IMR-90 (cell line): ENCODE data around the gene INPP1. TPM values are rescaled to one million over a fixed set of nuclear protein-coding genes. Genes with fewer than 3 reads are reported as not detected.

Source experiments
- ATAC-seq: fragments of 200-7000 bp; cut with Tn5 transposase; 2 replicates; pipeline ENCODE4 v1.9.1; 2020; ENCODE audit warnings: low read depth, mild to moderate bottlenecking, moderate library complexity
- BruUV-seq: library from RNA; stranded (reverse); fragments of 400-500 nt; replicated peaks from 2 replicates; lab custom pipeline; 2021; lab: Mats Ljungman, UMichigan
- CTCF ChIA-PET: fragments of 300-600 bp; formaldehyde crosslinking; extraction: SDS; loops from one replicate; lab custom pipeline; 2021; ENCODE audit warnings: antibody characterized with exemption; lab: Yijun Ruan, JAX
- POLR2A ChIA-PET: fragments of 300-600 bp; sonication (Branson Sonifier 250); formaldehyde crosslinking; loops from one replicate; lab custom pipeline; 2022; ENCODE audit warnings: antibody characterized with exemption; ENCODE audit not compliant: unreplicated experiment; lab: Charles Lee
- DNase-seq: peaks from one replicate; pipeline ENCODE4 v3.0.0; 2013
- H2AFZ ChIP-seq: replicated peaks from 2 replicates; pipeline ENCODE3; 2013; ENCODE audit warnings: low read length, mild to moderate bottlenecking; ENCODE audit not compliant: poor library complexity
- H2AK5ac ChIP-seq: 2 replicates; pipeline ENCODE4 v1.6.1; 2013; ENCODE audit warnings: low read depth, low read length, inconsistent platforms
- H2AK9ac ChIP-seq: replicated peaks from 2 replicates; pipeline ENCODE3; 2013; ENCODE audit warnings: mild to moderate bottlenecking, low read depth, low read length, moderate library complexity; ENCODE audit not compliant: poor library complexity
- H2BK120ac ChIP-seq: 2 replicates; pipeline ENCODE4 v1.6.1; 2013; ENCODE audit warnings: low read depth, low read length, inconsistent platforms
- H2BK15ac ChIP-seq: 3 replicates; pipeline ENCODE4 v1.6.1; 2013; ENCODE audit warnings: low read depth, low read length, inconsistent platforms
- H2BK20ac ChIP-seq: 2 replicates; pipeline ENCODE4 v1.6.1; 2013; ENCODE audit warnings: low read depth, mild to moderate bottlenecking, inconsistent platforms, low read length, moderate library complexity
- H2BK5ac ChIP-seq: 2 replicates; pipeline ENCODE4 v1.6.1; 2013; ENCODE audit warnings: mild to moderate bottlenecking, low read depth, low read length, inconsistent platforms; ENCODE audit not compliant: poor library complexity, severe bottlenecking
- H3K14ac ChIP-seq: replicated peaks from 2 replicates; pipeline ENCODE4 v1.6.1; 2013; ENCODE audit warnings: low read depth, low read length, inconsistent platforms
- H3K18ac ChIP-seq: 2 replicates; pipeline ENCODE4 v1.6.1; 2013; ENCODE audit warnings: low read depth, low read length, control low read depth
- H3K23ac ChIP-seq: 2 replicates; pipeline ENCODE4 v1.6.1; 2013; ENCODE audit warnings: low read depth, low read length, inconsistent platforms
- H3K27ac ChIP-seq: 2 replicates; pipeline ENCODE4 v1.5.1; 2013; ENCODE audit warnings: mild to moderate bottlenecking, control low read depth, low read length; ENCODE audit not compliant: insufficient read depth
- H3K27me3 ChIP-seq: 2 replicates; pipeline ENCODE4 v1.6.1; 2013; ENCODE audit warnings: low read length; ENCODE audit not compliant: control insufficient read depth, insufficient read depth
- H3K36me3 ChIP-seq: 2 replicates; pipeline ENCODE4 v1.6.1; 2013; ENCODE audit warnings: low read length, mixed read lengths; ENCODE audit not compliant: control insufficient read depth, insufficient read depth
- H3K4ac ChIP-seq: 2 replicates; pipeline ENCODE4 v1.6.1; 2013; ENCODE audit warnings: low read depth, low read length, inconsistent platforms
- H3K4me1 ChIP-seq: 2 replicates; pipeline ENCODE4 v1.6.1; 2013; ENCODE audit warnings: low read length, mixed read lengths; ENCODE audit not compliant: control insufficient read depth, insufficient read depth
- H3K4me2 ChIP-seq: 2 replicates; pipeline ENCODE4 v1.6.1; 2013; ENCODE audit warnings: low read depth, mild to moderate bottlenecking, control low read depth, low read length, moderate library complexity
- H3K4me3 ChIP-seq: 2 replicates; pipeline ENCODE4 v1.5.1; 2013; ENCODE audit warnings: low read depth, mild to moderate bottlenecking, control low read depth, low read length, moderate library complexity; ENCODE audit not compliant: insufficient read depth
- H3K56ac ChIP-seq: 2 replicates; pipeline ENCODE4 v1.6.1; 2013; ENCODE audit warnings: low read length, inconsistent platforms; ENCODE audit not compliant: insufficient read depth; ENCODE audit errors: extremely low read depth
- H3K79me1 ChIP-seq, 2 experiments: 2 replicates each; pipeline ENCODE4 v1.6.1; 2013; ENCODE audit warnings: low read length in 2 of 2, inconsistent platforms in 1 of 2, low read depth in 1 of 2
- H3K9ac ChIP-seq: 2 replicates; pipeline ENCODE4 v1.6.1; 2013; ENCODE audit warnings: low read depth, low read length, control low read depth
- H3K9me1 ChIP-seq: 2 replicates; pipeline ENCODE4 v1.6.1; 2013; ENCODE audit warnings: low read length, inconsistent platforms; ENCODE audit not compliant: insufficient read depth
- H3K9me3 ChIP-seq: 2 replicates; pipeline ENCODE4 v1.6.1; 2013; ENCODE audit warnings: low read length; ENCODE audit not compliant: control insufficient read depth, insufficient read depth
- H4K20me1 ChIP-seq: 2 replicates; pipeline ENCODE4 v1.6.1; 2013; ENCODE audit warnings: low read length, inconsistent platforms; ENCODE audit not compliant: insufficient read depth
- H4K5ac ChIP-seq: 2 replicates; pipeline ENCODE4 v1.6.1; 2013; ENCODE audit warnings: mild to moderate bottlenecking, low read depth, low read length, control low read depth
- H4K8ac ChIP-seq, 2 experiments: 2 replicates each; pipeline ENCODE4 v1.6.1; 2013; ENCODE audit warnings: low read depth in 2 of 2, low read length in 2 of 2, control low read depth in 1 of 2, inconsistent platforms in 1 of 2
- H4K91ac ChIP-seq: 2 replicates; pipeline ENCODE4 v1.6.1; 2013; ENCODE audit warnings: low read depth, low read length, inconsistent platforms; ENCODE audit not compliant: insufficient read depth
- BHLHE40 ChIP-seq: fragments of 150-350 bp; IDR thresholded peaks from 2 replicates; pipeline ENCODE4 v1.6.1; 2016; ENCODE audit warnings: mild to moderate bottlenecking, low read depth, low read length
- CEBPB ChIP-seq: IDR thresholded peaks from 2 replicates; pipeline ENCODE4 v1.6.1; 2012; ENCODE audit warnings: low read depth, low read length, improper control_type of control experiment
- FOS ChIP-seq: fragments of 150-350 bp; IDR thresholded peaks from 2 replicates; pipeline ENCODE4 v1.6.1; 2016; ENCODE audit warnings: low read depth, low read length
- MAFK ChIP-seq: IDR thresholded peaks from 2 replicates; pipeline ENCODE4 v1.6.1; 2012; ENCODE audit warnings: low read depth, low read length, improper control_type of control experiment
- MAZ ChIP-seq: IDR thresholded peaks from 2 replicates; pipeline ENCODE4 v1.6.1; 2012; ENCODE audit warnings: low read depth, mild to moderate bottlenecking, low read length, improper control_type of control experiment, moderate library complexity, borderline replicate concordance
- NFE2L2 ChIP-seq: fragments of 150-350 bp; IDR thresholded peaks from 2 replicates; pipeline ENCODE4 v1.6.1; 2016; ENCODE audit warnings: low read depth, mild to moderate bottlenecking, low read length
- POLR2A ChIP-seq: IDR thresholded peaks from 2 replicates; pipeline ENCODE4 v1.6.1; 2012; ENCODE audit warnings: mild to moderate bottlenecking, low read depth, low read length
- RFX5 ChIP-seq: IDR thresholded peaks from 2 replicates; pipeline ENCODE4 v1.8.0; 2012; ENCODE audit warnings: low read depth, mild to moderate bottlenecking, low read length, moderate library complexity
- WGBS, 2 experiments: methylation state at CpG; one replicate each; pipeline versions ENCODE4 v1.1.5 to v1.1.7; 2013; ENCODE audit warnings: missing lambda C conversion rate in 2 of 2; ENCODE audit not compliant: insufficient read length in 1 of 2; ENCODE audit errors: extremely low coverage in 2 of 2; 5-methylcytosine and 5-hydroxymethylcytosine counted together
- dilution Hi-C: fragments of 300-500 bp; cut with HindIII; formaldehyde crosslinking; loops from one replicate; pipeline ENCODE4 v1.14.3; 2018; ENCODE audit warnings: low sequenced_read_pairs; ENCODE audit not compliant: unreplicated experiment
- in situ Hi-C: fragments of 300-500 bp; cut with MboI; formaldehyde crosslinking; loops from 3 replicates; pipeline ENCODE4 v1.14.3; 2019; ENCODE audit warnings: low sequenced_read_pairs, inconsistent platforms, mixed read lengths
- intact Hi-C: fragments of 100-400 bp; cut with micrococcal nuclease; formaldehyde crosslinking; loops from 2 replicates; pipeline ENCODE4 v1.10.0; 2022
- polyA plus RNA-seq, 3 experiments: library from polyadenylated mRNA; depleted of rRNA; stranded (reverse); fragments of >200 nt; gene quantifications; 2 replicates each; pipeline ENCODE4 v1.2.3, GENCODE V29; 2012; ENCODE audit warnings: low replicate concordance in 1 of 3
- total RNA-seq: library from RNA; depleted of rRNA; stranded (reverse); fragments of >200 nt; gene quantifications from 2 replicates; pipeline ENCODE4 v1.2.3, GENCODE V29; 2012
- TF ChIP-seq, protein P1 (sequence below): conservative IDR thresholded peaks from 2 replicates; pipeline ENCODE4 v1.5.1; 2012; ENCODE audit warnings: mild to moderate bottlenecking, low read depth, low read length, improper control_type of control experiment
- TF ChIP-seq, protein P2 (sequence below): fragments of 150-350 bp; IDR thresholded peaks from 2 replicates; pipeline ENCODE4 v1.6.1; 2016; ENCODE audit warnings: low read depth, mild to moderate bottlenecking, low read length, moderate library complexity, borderline replicate concordance

The INPP1 gene
- total and polyA plus RNA-seq, 2 of the 4 experiments (the other 2 are of a cell fraction) = 4.1 to 10.1 TPM

DNA sequence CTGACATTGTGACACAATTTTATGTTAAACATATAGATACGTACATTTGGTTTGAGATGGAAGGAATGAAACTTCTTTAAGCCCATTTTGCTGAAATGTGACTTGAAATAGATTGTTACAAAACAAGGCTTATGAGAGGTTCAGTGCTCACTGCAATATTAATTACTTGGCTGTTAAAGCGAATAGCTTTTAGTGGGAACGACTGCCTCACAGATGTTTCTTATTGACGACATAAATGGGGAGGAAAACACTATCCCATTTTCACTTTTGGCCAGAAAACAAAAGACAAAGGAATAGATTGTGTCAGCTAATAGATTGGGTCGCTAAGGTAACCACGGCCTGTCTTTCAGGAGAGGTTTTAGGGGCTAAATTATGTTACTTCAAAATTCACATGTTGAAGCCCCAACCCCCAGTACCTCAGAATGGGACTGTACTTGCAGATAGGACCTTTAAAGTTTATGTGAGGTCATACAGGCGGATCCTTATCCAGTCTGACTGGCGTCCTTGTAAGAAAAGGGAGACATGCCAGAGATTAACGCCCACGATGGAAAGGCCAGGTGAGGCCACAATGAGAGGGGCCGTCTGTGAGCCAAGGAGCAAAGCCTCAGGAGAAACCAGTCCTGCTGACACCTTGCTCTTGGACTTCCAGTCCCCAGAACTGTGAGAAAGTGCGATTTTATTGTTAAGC is 10.8 kb downstream of the INPP1 start:
- no TSS peak for BruUV-seq
- Histone ChIP-seq H3K9ac (no peak overlapping the region), H2BK5ac (no peak overlapping the region)

More for the DNA sequence above, 10.8 kb downstream of the INPP1 start:
- Histone ChIP-seq H3K79me1 (peaks cover 20 to 45% of the 10 kb centered on the region in 2 experiments), H4K8ac (no peak overlapping the region), H3K4ac (no peak overlapping the region), H2BK15ac (no peak overlapping the region), H3K9me1 (peaks cover 23% of the 10 kb centered on the region), H2AFZ (no peak overlapping the region), H3K4me3 (no peak overlapping the region), H3K27me3 (no peaks in the 10 kb centered on the region), H3K36me3 (no peaks in the 10 kb centered on the region), H2AK9ac (no peak overlapping the region), H2BK20ac (no peak overlapping the region; the same call in 1 of the 2 replicates), H4K20me1 (0 out of 2 replicates have a peak, but pooled peaks cover 6% of the 10 kb centered on the region), H3K23ac (no peak overlapping the region), H3K27ac (no peak overlapping the region), H4K5ac (no peak overlapping the region), H3K4me2 (no peak overlapping the region), H4K91ac (no peak overlapping the region), H3K9me3 (no peaks in the 10 kb centered on the region), H2AK5ac (no peak overlapping the region), H2BK120ac (no peak overlapping the region), H3K18ac (no peak overlapping the region), H3K56ac (no peak overlapping the region), H3K14ac (no peak overlapping the region), H3K4me1 (peaks cover 11% of the 10 kb centered on the region)
- no peak for TF ChIP-seq POLR2A
- TF ChIP-seq MAFK = no peak
- no peak for TF ChIP-seq FOS
- TF ChIP-seq, protein P1, sequence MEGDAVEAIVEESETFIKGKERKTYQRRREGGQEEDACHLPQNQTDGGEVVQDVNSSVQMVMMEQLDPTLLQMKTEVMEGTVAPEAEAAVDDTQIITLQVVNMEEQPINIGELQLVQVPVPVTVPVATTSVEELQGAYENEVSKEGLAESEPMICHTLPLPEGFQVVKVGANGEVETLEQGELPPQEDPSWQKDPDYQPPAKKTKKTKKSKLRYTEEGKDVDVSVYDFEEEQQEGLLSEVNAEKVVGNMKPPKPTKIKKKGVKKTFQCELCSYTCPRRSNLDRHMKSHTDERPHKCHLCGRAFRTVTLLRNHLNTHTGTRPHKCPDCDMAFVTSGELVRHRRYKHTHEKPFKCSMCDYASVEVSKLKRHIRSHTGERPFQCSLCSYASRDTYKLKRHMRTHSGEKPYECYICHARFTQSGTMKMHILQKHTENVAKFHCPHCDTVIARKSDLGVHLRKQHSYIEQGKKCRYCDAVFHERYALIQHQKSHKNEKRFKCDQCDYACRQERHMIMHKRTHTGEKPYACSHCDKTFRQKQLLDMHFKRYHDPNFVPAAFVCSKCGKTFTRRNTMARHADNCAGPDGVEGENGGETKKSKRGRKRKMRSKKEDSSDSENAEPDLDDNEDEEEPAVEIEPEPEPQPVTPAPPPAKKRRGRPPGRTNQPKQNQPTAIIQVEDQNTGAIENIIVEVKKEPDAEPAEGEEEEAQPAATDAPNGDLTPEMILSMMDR = no peak
- TF ChIP-seq RFX5 = no peak
- no peak for TF ChIP-seq MAZ
- no peak for TF ChIP-seq NFE2L2
- no peak for TF ChIP-seq CEBPB
- TF ChIP-seq, protein P2, sequence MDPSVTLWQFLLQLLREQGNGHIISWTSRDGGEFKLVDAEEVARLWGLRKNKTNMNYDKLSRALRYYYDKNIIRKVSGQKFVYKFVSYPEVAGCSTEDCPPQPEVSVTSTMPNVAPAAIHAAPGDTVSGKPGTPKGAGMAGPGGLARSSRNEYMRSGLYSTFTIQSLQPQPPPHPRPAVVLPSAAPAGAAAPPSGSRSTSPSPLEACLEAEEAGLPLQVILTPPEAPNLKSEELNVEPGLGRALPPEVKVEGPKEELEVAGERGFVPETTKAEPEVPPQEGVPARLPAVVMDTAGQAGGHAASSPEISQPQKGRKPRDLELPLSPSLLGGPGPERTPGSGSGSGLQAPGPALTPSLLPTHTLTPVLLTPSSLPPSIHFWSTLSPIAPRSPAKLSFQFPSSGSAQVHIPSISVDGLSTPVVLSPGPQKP = no peak
- no peak for TF ChIP-seq BHLHE40
- POLR2A ChIA-PET = no interaction called here
- CTCF ChIA-PET = interaction anchor here (0.9 to 1.4 kb wide), 3 partner anchors 9 to 10 kb away, joined by 3 to 4 read pairs (median 3); no protein-coding TSS in a partner anchor
- in situ Hi-C loops = no loop called here
- ATAC-seq (no peak), DNase-seq (no peak)
- intact Hi-C loops = loop anchor here (10.0 kb wide), 1 partner anchor 451 kb away; no protein-coding TSS in a partner anchor
- no CpG with 5 or more reads among the region's 12 CpGs for WGBS, 2 experiments
- dilution Hi-C loops = no loop called here
